SK-N-SH (cell line): ENCODE data around the gene SLC18A2.

Source experiments
- ELF1 ChIP-seq: IDR thresholded peaks from 2 replicates; pipeline ENCODE4 v1.4.0; 2012
- EP300 ChIP-seq, 2 experiments: IDR thresholded peaks; 2 replicates each; pipeline versions ENCODE4 v1.4.0 to v1.6.1; 2012; ENCODE audit warnings: borderline replicate concordance in 1 of 2, low read depth in 1 of 2, low read length in 1 of 2
- EZH2phosphoT487 ChIP-seq: fragments of 200-600 bp; sonication (generic); IDR thresholded peaks from 2 replicates; pipeline ENCODE4 v1.6.1; 2017; ENCODE audit warnings: low read depth, mixed run types, mild to moderate bottlenecking, antibody characterized with exemption, moderate library complexity, borderline replicate concordance
- GATA2 ChIP-seq: sonication (generic); formaldehyde crosslinking; IDR thresholded peaks from 2 replicates; pipeline ENCODE4 v1.5.0; 2020; ENCODE audit warnings: mild to moderate bottlenecking, missing genetic modification reagents
- POLR2AphosphoS5 ChIP-seq: IDR thresholded peaks from 2 replicates; pipeline ENCODE4 v1.6.1; 2012; ENCODE audit warnings: low read depth, low read length
- RCOR1 ChIP-seq: fragments of 150-350 bp; IDR thresholded peaks from 2 replicates; pipeline ENCODE4 v1.6.1; 2017; ENCODE audit warnings: antibody characterized with exemption, low read length
- RFX5 ChIP-seq: IDR thresholded peaks from 2 replicates; pipeline ENCODE4 v1.6.1; 2012; ENCODE audit warnings: mild to moderate bottlenecking, improper control_type of control experiment, low read length
- SIN3A ChIP-seq: IDR thresholded peaks from 2 replicates; pipeline ENCODE4 v1.6.1; 2012; ENCODE audit warnings: low read depth, mild to moderate bottlenecking, low read length, moderate library complexity, borderline replicate concordance
- ZBTB33 ChIP-seq: IDR thresholded peaks from 2 replicates; pipeline ENCODE4 v1.4.0; 2012; ENCODE audit warnings: low read depth, borderline replicate concordance
- TF ChIP-seq, protein P1 (sequence below): fragments of 200-600 bp; sonication (generic); IDR thresholded peaks from 2 replicates; pipeline ENCODE4 v1.6.1; 2017; ENCODE audit warnings: antibody characterized with exemption, mild to moderate bottlenecking, moderate library complexity
- TF ChIP-seq, protein P2 (sequence below): IDR thresholded peaks from 2 replicates; pipeline ENCODE4 v1.6.1; 2012; ENCODE audit warnings: mild to moderate bottlenecking, low read depth, low read length, moderate library complexity

DNA sequence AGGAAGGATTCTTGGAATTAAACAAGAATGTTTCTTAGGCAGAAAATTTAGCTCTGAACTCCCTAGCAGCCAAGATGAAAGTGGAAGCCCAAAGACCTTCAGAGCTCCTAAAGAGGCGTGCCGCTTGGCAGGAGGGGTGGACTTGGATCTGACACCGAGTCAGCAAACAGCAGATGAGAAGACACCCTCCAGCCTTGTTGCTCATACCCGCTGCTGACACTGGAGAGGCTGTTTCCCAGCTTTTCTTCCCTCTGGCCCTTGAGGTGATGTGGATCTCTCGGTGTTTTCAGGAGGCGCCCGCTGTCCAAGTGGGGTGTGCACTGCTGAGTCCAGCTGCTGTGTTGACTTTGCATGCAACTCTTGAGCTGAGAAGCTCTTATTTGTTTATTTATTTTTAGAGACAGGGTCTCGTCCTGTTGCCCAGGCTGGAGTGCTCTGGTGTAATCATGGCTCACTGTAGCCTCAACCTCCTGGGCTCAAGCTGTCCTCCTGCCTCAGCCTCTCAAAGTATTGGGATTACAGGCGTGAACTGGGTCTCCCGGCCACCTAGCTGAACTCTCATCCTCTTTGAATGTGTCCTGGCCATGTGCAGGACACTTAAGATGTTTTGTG is 21.5 kb downstream of the SLC18A2 start:
- no peak for TF ChIP-seq EP300 (IDR thresholded peaks at IDR 0.05; ENCODE audit: borderline replicate concordance in 1 of 2, low read depth in 1 of 2, low read length in 1 of 2)
- no peak for TF ChIP-seq POLR2AphosphoS5
- TF ChIP-seq, protein P1, sequence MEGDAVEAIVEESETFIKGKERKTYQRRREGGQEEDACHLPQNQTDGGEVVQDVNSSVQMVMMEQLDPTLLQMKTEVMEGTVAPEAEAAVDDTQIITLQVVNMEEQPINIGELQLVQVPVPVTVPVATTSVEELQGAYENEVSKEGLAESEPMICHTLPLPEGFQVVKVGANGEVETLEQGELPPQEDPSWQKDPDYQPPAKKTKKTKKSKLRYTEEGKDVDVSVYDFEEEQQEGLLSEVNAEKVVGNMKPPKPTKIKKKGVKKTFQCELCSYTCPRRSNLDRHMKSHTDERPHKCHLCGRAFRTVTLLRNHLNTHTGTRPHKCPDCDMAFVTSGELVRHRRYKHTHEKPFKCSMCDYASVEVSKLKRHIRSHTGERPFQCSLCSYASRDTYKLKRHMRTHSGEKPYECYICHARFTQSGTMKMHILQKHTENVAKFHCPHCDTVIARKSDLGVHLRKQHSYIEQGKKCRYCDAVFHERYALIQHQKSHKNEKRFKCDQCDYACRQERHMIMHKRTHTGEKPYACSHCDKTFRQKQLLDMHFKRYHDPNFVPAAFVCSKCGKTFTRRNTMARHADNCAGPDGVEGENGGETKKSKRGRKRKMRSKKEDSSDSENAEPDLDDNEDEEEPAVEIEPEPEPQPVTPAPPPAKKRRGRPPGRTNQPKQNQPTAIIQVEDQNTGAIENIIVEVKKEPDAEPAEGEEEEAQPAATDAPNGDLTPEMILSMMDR: no peak
- TF ChIP-seq, protein P2, sequence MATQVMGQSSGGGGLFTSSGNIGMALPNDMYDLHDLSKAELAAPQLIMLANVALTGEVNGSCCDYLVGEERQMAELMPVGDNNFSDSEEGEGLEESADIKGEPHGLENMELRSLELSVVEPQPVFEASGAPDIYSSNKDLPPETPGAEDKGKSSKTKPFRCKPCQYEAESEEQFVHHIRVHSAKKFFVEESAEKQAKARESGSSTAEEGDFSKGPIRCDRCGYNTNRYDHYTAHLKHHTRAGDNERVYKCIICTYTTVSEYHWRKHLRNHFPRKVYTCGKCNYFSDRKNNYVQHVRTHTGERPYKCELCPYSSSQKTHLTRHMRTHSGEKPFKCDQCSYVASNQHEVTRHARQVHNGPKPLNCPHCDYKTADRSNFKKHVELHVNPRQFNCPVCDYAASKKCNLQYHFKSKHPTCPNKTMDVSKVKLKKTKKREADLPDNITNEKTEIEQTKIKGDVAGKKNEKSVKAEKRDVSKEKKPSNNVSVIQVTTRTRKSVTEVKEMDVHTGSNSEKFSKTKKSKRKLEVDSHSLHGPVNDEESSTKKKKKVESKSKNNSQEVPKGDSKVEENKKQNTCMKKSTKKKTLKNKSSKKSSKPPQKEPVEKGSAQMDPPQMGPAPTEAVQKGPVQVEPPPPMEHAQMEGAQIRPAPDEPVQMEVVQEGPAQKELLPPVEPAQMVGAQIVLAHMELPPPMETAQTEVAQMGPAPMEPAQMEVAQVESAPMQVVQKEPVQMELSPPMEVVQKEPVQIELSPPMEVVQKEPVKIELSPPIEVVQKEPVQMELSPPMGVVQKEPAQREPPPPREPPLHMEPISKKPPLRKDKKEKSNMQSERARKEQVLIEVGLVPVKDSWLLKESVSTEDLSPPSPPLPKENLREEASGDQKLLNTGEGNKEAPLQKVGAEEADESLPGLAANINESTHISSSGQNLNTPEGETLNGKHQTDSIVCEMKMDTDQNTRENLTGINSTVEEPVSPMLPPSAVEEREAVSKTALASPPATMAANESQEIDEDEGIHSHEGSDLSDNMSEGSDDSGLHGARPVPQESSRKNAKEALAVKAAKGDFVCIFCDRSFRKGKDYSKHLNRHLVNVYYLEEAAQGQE: no peak
- TF ChIP-seq SIN3A: no peak
- no peak for TF ChIP-seq GATA2
- TF ChIP-seq RFX5: no peak
- no peak for TF ChIP-seq EZH2phosphoT487
- TF ChIP-seq ZBTB33: no peak
- no peak for TF ChIP-seq RCOR1
- no peak for TF ChIP-seq ELF1
